NCI-H510A treated with DMSO at 0.1 percent for 48 hours (cell line): ENCODE measurements around the gene KIF21A.
"Not testable (repeated sequence)": the region's sequence is repeated elsewhere in the genome, so short reads cannot be mapped to it uniquely, and the experiment has no call there.

ENCODE experiments used
- DNase-seq: peaks from one replicate; lab custom pipeline; 2025; lab: John Stamatoyannopoulos, UW

The KIF21A gene

GRCh38 chr12:39344926-39345325, 98.0 kb downstream of the KIF21A start:
- DNase-seq = no peak

- no peak for DNase-seq
Observed at GRCh38 chr12:39343665-39344064, 99.3 kb downstream of the KIF21A start.

GRCh38 chr12:39341761-39342160, 101.2 kb downstream of the KIF21A start:
- no peak for DNase-seq

- no peak for DNase-seq
Observed at GRCh38 chr12:39341179-39341578, 101.7 kb downstream of the KIF21A start.

- no peak for DNase-seq
Observed at GRCh38 chr12:39332661-39333175, 110.2 kb downstream of the KIF21A start.

- DNase-seq = no peak
Observed at GRCh38 chr12:39331539-39332261, 111.2 kb downstream of the KIF21A start.

- DNase-seq = no peak
Observed at GRCh38 chr12:39329876-39330275, 113.0 kb downstream of the KIF21A start.

- DNase-seq = no peak
Observed at GRCh38 chr12:39329018-39329417, 113.9 kb downstream of the KIF21A start.

GRCh38 chr12:39327965-39328364, 115.0 kb downstream of the KIF21A start:
- DNase-seq = no peak

GRCh38 chr12:39327510-39327909, 115.4 kb downstream of the KIF21A start:
- no peak for DNase-seq

- DNase-seq = no peak
Observed at GRCh38 chr12:39319180-39319579, 123.7 kb downstream of the KIF21A start.

GRCh38 chr12:39314547-39314946, 128.4 kb downstream of the KIF21A start:
- DNase-seq = no peak

- no peak for DNase-seq
Observed at GRCh38 chr12:39309516-39309915, 133.4 kb downstream of the KIF21A start.

GRCh38 chr12:39301422-39301821, 141.5 kb downstream of the KIF21A start:
- DNase-seq = no peak

- no peak for DNase-seq
Observed at GRCh38 chr12:39300799-39301198, 142.1 kb downstream of the KIF21A start.

- DNase-seq = no peak
Observed at GRCh38 chr12:39297891-39298290, 145.0 kb downstream of the KIF21A start.

GRCh38 chr12:39296496-39296895, 146.4 kb downstream of the KIF21A start:
- DNase-seq = no peak

- not testable (repeated sequence) for DNase-seq
Observed at GRCh38 chr12:39295593-39295992, 147.3 kb downstream of the KIF21A start.

GRCh38 chr12:39294715-39295114, 148.2 kb downstream of the KIF21A start:
- no peak for DNase-seq

GRCh38 chr12:39292125-39292630, 150.7 kb downstream of the KIF21A start:
- DNase-seq = no peak

GRCh38 chr12:39287817-39288216, 155.1 kb downstream of the KIF21A start:
- DNase-seq = no peak

- no peak for DNase-seq
Observed at GRCh38 chr12:39287409-39287808, 155.5 kb downstream of the KIF21A start.

- DNase-seq = no peak
Observed at GRCh38 chr12:39278426-39278825, 164.5 kb downstream of the KIF21A start.

GRCh38 chr12:39277416-39277815, 165.5 kb downstream of the KIF21A start:
- no peak for DNase-seq
